GM23338 (cell line): Measurements from ENCODE around the gene LRRC47. TPM values are rescaled to one million over a fixed set of nuclear protein-coding genes. Genes with fewer than 3 reads are reported as not detected.

Experiments used
- ATAC-seq: fragments of 200-7000 bp; cut with Tn5 transposase; 3 replicates; pipeline ENCODE4 v1.9.1; 2020
- DNase-seq: peaks from one replicate; pipeline ENCODE4 v3.0.0-alpha.2; 2015; ENCODE audit warnings: low spot score
- H2AFZ ChIP-seq: fragments of 200-600 bp; sonication (generic); 2 replicates; pipeline ENCODE4 v1.8.0; 2016; ENCODE audit warnings: antibody characterized with exemption, mild to moderate bottlenecking, moderate library complexity
- H3F3A ChIP-seq: fragments of 200-600 bp; sonication (generic); replicated peaks from 2 replicates; pipeline ENCODE4 v1.8.0; 2017; ENCODE audit warnings: antibody characterized with exemption, mixed run types, low read depth
- H3K27ac ChIP-seq: fragments of 200-600 bp; sonication (generic); 2 replicates; pipeline ENCODE4 v1.6.1; 2016; ENCODE audit warnings: low read depth
- H3K27me3 ChIP-seq: fragments of 200-600 bp; sonication (generic); 2 replicates; pipeline ENCODE4 v1.8.0; 2016; ENCODE audit warnings: mild to moderate bottlenecking, mixed run types, moderate library complexity; ENCODE audit not compliant: insufficient read depth
- H3K36me3 ChIP-seq: fragments of 200-600 bp; sonication (generic); 2 replicates; pipeline ENCODE4 v1.8.0; 2016; ENCODE audit warnings: mild to moderate bottlenecking; ENCODE audit not compliant: insufficient read depth
- H3K4me1 ChIP-seq: fragments of 200-600 bp; sonication (generic); 2 replicates; pipeline ENCODE4 v1.8.0; 2016; ENCODE audit warnings: mild to moderate bottlenecking, moderate library complexity; ENCODE audit not compliant: insufficient read depth
- H3K4me2 ChIP-seq: fragments of 200-600 bp; sonication (generic); 2 replicates; pipeline ENCODE4 v1.7.1; 2017; ENCODE audit warnings: mixed run types
- H3K4me3 ChIP-seq: fragments of 200-600 bp; sonication (generic); 2 replicates; pipeline ENCODE4 v1.6.1; 2016; ENCODE audit warnings: mixed run types
- H3K79me2 ChIP-seq: fragments of 200-600 bp; sonication (generic); replicated peaks from 2 replicates; pipeline ENCODE4 v1.8.0; 2017; ENCODE audit warnings: mild to moderate bottlenecking; ENCODE audit not compliant: insufficient read depth
- H3K9me2 ChIP-seq: fragments of 200-600 bp; sonication (generic); 2 replicates; pipeline ENCODE4 v1.8.0; 2017; ENCODE audit not compliant: insufficient read depth
- H4K20me1 ChIP-seq: fragments of 200-600 bp; sonication (generic); replicated peaks from 2 replicates; pipeline ENCODE4 v1.8.0; 2017; ENCODE audit warnings: mild to moderate bottlenecking; ENCODE audit not compliant: insufficient read depth
- H3K27ac Mint-ChIP-seq: 2 replicates; pipeline ENCODE4 v1.8.0; 2020; ENCODE audit warnings: inconsistent platforms, mild to moderate bottlenecking, moderate library complexity, mixed read lengths
- H3K27me3 Mint-ChIP-seq: 3 replicates; pipeline ENCODE4 v1.8.0; 2022; ENCODE audit warnings: low read depth, mild to moderate bottlenecking, moderate library complexity, mixed read lengths, inconsistent platforms; ENCODE audit not compliant: insufficient read depth, poor library complexity
- H3K36me3 Mint-ChIP-seq: 3 replicates; pipeline ENCODE4 v1.8.0; 2021; ENCODE audit warnings: low read depth, mild to moderate bottlenecking, inconsistent platforms, moderate library complexity, mixed read lengths
- H3K4me1 Mint-ChIP-seq: 3 replicates; pipeline ENCODE4 v1.8.0; 2020; ENCODE audit warnings: mild to moderate bottlenecking, inconsistent platforms, mixed read lengths
- H3K4me3 Mint-ChIP-seq: 3 replicates; pipeline ENCODE4 v1.8.0; 2021; ENCODE audit warnings: moderate library complexity, mild to moderate bottlenecking, inconsistent platforms, mixed read lengths
- H3K9me3 Mint-ChIP-seq: 3 replicates; pipeline ENCODE4 v1.8.0; 2020; ENCODE audit warnings: moderate library complexity, mild to moderate bottlenecking, inconsistent platforms, mixed read lengths
- EZH2 ChIP-seq: fragments of 200-600 bp; sonication (generic); IDR thresholded peaks from one replicate; pipeline ENCODE4 v1.8.0; 2017; ENCODE audit warnings: antibody characterized with exemption, mild to moderate bottlenecking, low read depth; ENCODE audit not compliant: unreplicated experiment
- JUNB ChIP-seq: IDR thresholded peaks from one replicate; pipeline ENCODE4 v1.6.1; 2016; ENCODE audit warnings: antibody characterized with exemption; ENCODE audit not compliant: unreplicated experiment
- POLR2AphosphoS5 ChIP-seq: IDR thresholded peaks from 2 replicates; pipeline ENCODE4 v1.6.1; 2016; ENCODE audit warnings: antibody characterized with exemption, low read depth
- ZNF331 ChIP-seq: fragments of 250-450 bp; sonication (Bioruptor Pico); IDR thresholded peaks from 2 replicates; pipeline ENCODE4 v1.5.0; 2020; ENCODE audit warnings: low read depth, mild to moderate bottlenecking, moderate library complexity
- polyA plus RNA-seq: library from polyadenylated mRNA; unstranded; fragments of >200 nt; fragmentation: Nextera tagmentation; extraction: Ambion mirVana; gene quantifications from 2 replicates; pipeline ENCODE4 v1.2.1, GENCODE V29; 2016
- total RNA-seq: library from RNA; depleted of rRNA; stranded (reverse); fragments of >200 nt; shearing (Covaris generic); gene quantifications from 2 replicates; pipeline ENCODE4 v1.2.3, GENCODE V29; 2014
- TF ChIP-seq, protein P1 (sequence below): IDR thresholded peaks from 2 replicates; pipeline ENCODE4 v1.6.1; 2016; ENCODE audit warnings: antibody characterized with exemption
- TF ChIP-seq, protein P2 (sequence below), 2 experiments: fragments of 200-600 bp in 1 of 2; sonication (generic) in 1 of 2; conservative IDR thresholded peaks; 2 replicates each; pipeline versions ENCODE4 v1.5.1 to v1.6.1; 2016 to 2017; ENCODE audit warnings: antibody characterized with exemption in 2 of 2, low read depth in 2 of 2, mild to moderate bottlenecking in 2 of 2, moderate library complexity in 1 of 2
- TF ChIP-seq, protein P3 (sequence below): fragments of 250-450 bp; sonication (Bioruptor Pico); IDR thresholded peaks from 2 replicates; pipeline ENCODE4 v1.5.0; 2020; ENCODE audit warnings: mild to moderate bottlenecking, moderate library complexity

The LRRC47 gene
- total and polyA plus RNA-seq, 2 experiments from 2014 or later: 15.8 to 76.8 TPM

DNA sequence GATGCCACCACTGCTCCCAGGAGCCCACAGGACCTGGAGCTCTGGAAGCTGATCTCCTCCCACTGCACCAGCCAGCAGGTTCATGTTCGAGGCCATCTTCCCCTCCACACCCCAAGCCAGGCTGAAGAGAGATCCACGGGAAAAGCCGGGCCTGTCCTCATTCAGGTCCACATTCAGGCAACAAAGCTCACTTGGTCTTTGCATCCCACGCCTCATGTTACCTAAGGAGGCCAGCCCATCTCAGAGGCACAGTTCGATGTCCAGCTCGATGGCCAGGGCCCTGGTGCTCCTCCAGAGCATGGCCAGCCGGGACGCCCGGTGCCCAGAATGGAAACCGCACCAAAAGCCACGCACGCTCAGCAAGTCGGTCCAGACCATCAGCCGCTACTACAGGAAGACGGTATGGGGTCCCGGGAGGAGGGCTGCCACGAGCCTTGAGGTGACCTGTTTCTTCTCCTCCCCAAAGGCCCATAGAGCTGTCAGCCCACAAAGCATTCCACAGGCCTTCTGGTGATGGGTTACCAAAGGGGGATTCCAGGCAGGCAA is 43.8 kb downstream of the LRRC47 start, which contains the start of gene CCDC27:
Gene CCDC27 (plus strand): TSS at position 51 of the 546 bp plus-strand sequence. CDS start 32 bp downstream, at position 83.
- Histone ChIP-seq H2AFZ (no peak within 1 kb of the TSS), H3K4me1 (no peaks in the 10 kb centered on the region), H4K20me1 (no peaks in the 10 kb centered on the region), H3K36me3 (no peaks in the 10 kb centered on the region), H3K9me2 (no peaks in the 10 kb centered on the region), H3K4me3 (no peak within 1 kb of the TSS), H3K27me3 (no peaks in the 10 kb centered on the region), H3K79me2 (no peaks in the 10 kb centered on the region), H3K27ac (no peak within 1 kb of the TSS), H3K4me2 (no peak within 1 kb of the TSS), H3F3A (0 out of 2 replicates have a peak, but pooled peaks cover 4% of the 10 kb centered on the region)
- Mint-ChIP-seq H3K27me3 (peaks cover 13% of the 10 kb centered on the region), H3K27ac (no peak within 1 kb of the TSS), H3K4me3 (no peak within 1 kb of the TSS), H3K4me1 (peaks cover 3% of the 10 kb centered on the region; the same call in 1 of the 3 replicates), H3K9me3 (no peaks in the 10 kb centered on the region), H3K36me3 (no peaks in the 10 kb centered on the region)
- ATAC-seq: no peak
- DNase-seq: no peak
- TF ChIP-seq POLR2AphosphoS5: no peak
- no peak for TF ChIP-seq ZNF331 (CRISPR knock-in tag)
- TF ChIP-seq EZH2: no peak
- TF ChIP-seq, protein P1, sequence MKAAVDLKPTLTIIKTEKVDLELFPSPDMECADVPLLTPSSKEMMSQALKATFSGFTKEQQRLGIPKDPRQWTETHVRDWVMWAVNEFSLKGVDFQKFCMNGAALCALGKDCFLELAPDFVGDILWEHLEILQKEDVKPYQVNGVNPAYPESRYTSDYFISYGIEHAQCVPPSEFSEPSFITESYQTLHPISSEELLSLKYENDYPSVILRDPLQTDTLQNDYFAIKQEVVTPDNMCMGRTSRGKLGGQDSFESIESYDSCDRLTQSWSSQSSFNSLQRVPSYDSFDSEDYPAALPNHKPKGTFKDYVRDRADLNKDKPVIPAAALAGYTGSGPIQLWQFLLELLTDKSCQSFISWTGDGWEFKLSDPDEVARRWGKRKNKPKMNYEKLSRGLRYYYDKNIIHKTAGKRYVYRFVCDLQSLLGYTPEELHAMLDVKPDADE: no peak
- no peak for TF ChIP-seq JUNB
- TF ChIP-seq, protein P2, sequence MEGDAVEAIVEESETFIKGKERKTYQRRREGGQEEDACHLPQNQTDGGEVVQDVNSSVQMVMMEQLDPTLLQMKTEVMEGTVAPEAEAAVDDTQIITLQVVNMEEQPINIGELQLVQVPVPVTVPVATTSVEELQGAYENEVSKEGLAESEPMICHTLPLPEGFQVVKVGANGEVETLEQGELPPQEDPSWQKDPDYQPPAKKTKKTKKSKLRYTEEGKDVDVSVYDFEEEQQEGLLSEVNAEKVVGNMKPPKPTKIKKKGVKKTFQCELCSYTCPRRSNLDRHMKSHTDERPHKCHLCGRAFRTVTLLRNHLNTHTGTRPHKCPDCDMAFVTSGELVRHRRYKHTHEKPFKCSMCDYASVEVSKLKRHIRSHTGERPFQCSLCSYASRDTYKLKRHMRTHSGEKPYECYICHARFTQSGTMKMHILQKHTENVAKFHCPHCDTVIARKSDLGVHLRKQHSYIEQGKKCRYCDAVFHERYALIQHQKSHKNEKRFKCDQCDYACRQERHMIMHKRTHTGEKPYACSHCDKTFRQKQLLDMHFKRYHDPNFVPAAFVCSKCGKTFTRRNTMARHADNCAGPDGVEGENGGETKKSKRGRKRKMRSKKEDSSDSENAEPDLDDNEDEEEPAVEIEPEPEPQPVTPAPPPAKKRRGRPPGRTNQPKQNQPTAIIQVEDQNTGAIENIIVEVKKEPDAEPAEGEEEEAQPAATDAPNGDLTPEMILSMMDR (conservative IDR thresholded peaks at IDR 0.05; ENCODE audit: low read depth in 2 of 2): no peak
- TF ChIP-seq, protein P3, sequence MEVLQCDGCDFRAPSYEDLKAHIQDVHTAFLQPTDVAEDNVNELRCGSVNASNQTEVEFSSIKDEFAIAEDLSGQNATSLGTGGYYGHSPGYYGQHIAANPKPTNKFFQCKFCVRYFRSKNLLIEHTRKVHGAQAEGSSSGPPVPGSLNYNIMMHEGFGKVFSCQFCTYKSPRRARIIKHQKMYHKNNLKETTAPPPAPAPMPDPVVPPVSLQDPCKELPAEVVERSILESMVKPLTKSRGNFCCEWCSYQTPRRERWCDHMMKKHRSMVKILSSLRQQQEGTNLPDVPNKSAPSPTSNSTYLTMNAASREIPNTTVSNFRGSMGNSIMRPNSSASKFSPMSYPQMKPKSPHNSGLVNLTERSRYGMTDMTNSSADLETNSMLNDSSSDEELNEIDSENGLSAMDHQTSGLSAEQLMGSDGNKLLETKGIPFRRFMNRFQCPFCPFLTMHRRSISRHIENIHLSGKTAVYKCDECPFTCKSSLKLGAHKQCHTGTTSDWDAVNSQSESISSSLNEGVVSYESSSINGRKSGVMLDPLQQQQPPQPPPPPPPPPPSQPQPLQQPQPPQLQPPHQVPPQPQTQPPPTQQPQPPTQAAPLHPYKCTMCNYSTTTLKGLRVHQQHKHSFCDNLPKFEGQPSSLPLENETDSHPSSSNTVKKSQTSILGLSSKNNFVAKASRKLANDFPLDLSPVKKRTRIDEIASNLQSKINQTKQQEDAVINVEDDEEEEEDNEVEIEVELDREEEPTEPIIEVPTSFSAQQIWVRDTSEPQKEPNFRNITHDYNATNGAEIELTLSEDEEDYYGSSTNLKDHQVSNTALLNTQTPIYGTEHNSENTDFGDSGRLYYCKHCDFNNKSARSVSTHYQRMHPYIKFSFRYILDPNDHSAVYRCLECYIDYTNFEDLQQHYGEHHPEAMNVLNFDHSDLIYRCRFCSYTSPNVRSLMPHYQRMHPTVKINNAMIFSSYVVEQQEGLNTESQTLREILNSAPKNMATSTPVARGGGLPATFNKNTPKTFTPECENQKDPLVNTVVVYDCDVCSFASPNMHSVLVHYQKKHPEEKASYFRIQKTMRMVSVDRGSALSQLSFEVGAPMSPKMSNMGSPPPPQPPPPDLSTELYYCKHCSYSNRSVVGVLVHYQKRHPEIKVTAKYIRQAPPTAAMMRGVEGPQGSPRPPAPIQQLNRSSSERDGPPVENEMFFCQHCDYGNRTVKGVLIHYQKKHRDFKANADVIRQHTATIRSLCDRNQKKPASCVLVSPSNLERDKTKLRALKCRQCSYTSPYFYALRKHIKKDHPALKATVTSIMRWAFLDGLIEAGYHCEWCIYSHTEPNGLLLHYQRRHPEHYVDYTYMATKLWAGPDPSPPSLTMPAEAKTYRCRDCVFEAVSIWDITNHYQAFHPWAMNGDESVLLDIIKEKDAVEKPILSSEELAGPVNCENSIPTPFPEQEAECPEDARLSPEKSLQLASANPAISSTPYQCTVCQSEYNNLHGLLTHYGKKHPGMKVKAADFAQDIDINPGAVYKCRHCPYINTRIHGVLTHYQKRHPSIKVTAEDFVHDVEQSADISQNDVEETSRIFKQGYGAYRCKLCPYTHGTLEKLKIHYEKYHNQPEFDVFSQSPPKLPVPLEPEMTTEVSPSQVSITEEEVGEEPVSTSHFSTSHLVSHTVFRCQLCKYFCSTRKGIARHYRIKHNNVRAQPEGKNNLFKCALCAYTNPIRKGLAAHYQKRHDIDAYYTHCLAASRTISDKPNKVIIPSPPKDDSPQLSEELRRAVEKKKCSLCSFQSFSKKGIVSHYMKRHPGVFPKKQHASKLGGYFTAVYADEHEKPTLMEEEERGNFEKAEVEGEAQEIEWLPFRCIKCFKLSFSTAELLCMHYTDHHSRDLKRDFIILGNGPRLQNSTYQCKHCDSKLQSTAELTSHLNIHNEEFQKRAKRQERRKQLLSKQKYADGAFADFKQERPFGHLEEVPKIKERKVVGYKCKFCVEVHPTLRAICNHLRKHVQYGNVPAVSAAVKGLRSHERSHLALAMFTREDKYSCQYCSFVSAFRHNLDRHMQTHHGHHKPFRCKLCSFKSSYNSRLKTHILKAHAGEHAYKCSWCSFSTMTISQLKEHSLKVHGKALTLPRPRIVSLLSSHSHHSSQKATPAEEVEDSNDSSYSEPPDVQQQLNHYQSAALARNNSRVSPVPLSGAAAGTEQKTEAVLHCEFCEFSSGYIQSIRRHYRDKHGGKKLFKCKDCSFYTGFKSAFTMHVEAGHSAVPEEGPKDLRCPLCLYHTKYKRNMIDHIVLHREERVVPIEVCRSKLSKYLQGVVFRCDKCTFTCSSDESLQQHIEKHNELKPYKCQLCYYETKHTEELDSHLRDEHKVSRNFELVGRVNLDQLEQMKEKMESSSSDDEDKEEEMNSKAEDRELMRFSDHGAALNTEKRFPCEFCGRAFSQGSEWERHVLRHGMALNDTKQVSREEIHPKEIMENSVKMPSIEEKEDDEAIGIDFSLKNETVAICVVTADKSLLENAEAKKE (CRISPR knock-in tag): no peak
